Tibial nerve (tissue), 4 donors: Measurements from ENCODE around the gene PRIM2.
"Not testable (repeated sequence)": the region's sequence is repeated elsewhere in the genome, so short reads cannot be mapped to it uniquely, and the experiment has no call there.

Experiments used
- EP300 ChIP-seq, 2 donors: sonication (generic); formaldehyde crosslinking; IDR thresholded peaks; one replicate each; pipeline ENCODE4 v1.6.1; 2017; ENCODE audit warnings: antibody characterized with exemption in 2 of 2, mild to moderate bottlenecking in 1 of 2
- POLR2A ChIP-seq, 2 donors: fragments of 450-650 bp; IDR thresholded peaks; one replicate each; pipeline ENCODE4 v1.6.1; 2017; ENCODE audit warnings: antibody characterized with exemption in 2 of 2, mild to moderate bottlenecking in 2 of 2, moderate library complexity in 2 of 2
- TF ChIP-seq, protein P1 (sequence below), 5 experiments: fragments of 200-600 bp in 3 of 5; fragments of 450-650 bp in 2 of 5; sonication (generic) in 3 of 5; IDR thresholded peaks; one replicate each; pipeline ENCODE4 v1.5.1; 2016 to 2019; ENCODE audit warnings: antibody characterized with exemption in 5 of 5, mild to moderate bottlenecking in 3 of 5, moderate library complexity in 2 of 5

- TF ChIP-seq, protein P1, sequence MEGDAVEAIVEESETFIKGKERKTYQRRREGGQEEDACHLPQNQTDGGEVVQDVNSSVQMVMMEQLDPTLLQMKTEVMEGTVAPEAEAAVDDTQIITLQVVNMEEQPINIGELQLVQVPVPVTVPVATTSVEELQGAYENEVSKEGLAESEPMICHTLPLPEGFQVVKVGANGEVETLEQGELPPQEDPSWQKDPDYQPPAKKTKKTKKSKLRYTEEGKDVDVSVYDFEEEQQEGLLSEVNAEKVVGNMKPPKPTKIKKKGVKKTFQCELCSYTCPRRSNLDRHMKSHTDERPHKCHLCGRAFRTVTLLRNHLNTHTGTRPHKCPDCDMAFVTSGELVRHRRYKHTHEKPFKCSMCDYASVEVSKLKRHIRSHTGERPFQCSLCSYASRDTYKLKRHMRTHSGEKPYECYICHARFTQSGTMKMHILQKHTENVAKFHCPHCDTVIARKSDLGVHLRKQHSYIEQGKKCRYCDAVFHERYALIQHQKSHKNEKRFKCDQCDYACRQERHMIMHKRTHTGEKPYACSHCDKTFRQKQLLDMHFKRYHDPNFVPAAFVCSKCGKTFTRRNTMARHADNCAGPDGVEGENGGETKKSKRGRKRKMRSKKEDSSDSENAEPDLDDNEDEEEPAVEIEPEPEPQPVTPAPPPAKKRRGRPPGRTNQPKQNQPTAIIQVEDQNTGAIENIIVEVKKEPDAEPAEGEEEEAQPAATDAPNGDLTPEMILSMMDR (IDR thresholded peaks at IDR 0.05): not testable (repeated sequence)
- TF ChIP-seq EP300, POLR2A (IDR thresholded peaks at IDR 0.05): not testable (repeated sequence)
These were observed 354.7 kb downstream of the PRIM2 start for GRCh38 chr6:57671937-57672627.
